Placental pericyte (primary cell): ENCODE data around the gene COQ6. TPM values are rescaled to one million over a fixed set of nuclear protein-coding genes. Genes with fewer than 3 reads are reported as not detected.

Experiments used
- small RNA-seq: library from RNA; depleted of rRNA; stranded (forward); fragments of <200 nt; gene quantifications from one replicate; pipeline ENCODE3, GENCODE V24; 2012; ENCODE audit warnings: low replicate concordance
- total RNA-seq: library from RNA; depleted of rRNA; stranded (reverse); fragments of >200 nt; gene quantifications from 2 replicates; pipeline ENCODE4 v1.2.3, GENCODE V29; 2012

Gene COQ6
- 14.0 and 25.9 TPM in 2 replicates for total RNA-seq

GRCh38 chr14:73949752-73950734 lies at the start of gene COQ6, which contains the start of gene FAM161B:
Gene COQ6 (plus strand): TSS chr14:73950302. CDS start chr14:73950333, 31 bp downstream.
Gene FAM161B (minus strand): TSS chr14:73950094. CDS start chr14:73950026, 68 bp downstream.

Small RNA genes within 50 kb of the gene (small RNA-seq; reads per million reads assigned to genes)
- not detected for gene AC005480.2
- not detected for gene RF00019

Other genes with a start within 250 kb of the COQ6 start
- gene PNMA1, start 235.9 kb upstream of the COQ6 start, total RNA-seq = 28.1 and 28.4 TPM in 2 replicates
- gene PTGR2, start 98.5 kb upstream of the COQ6 start, total RNA-seq = 3.1 and 4.3 TPM in 2 replicates
- 83.4 and 86.3 TPM in 2 replicates for gene ZNF410, start 63.4 kb upstream of the COQ6 start, total RNA-seq
- 3.3 and 3.7 TPM in 2 replicates for gene FAM161B, start 208 bp upstream of the COQ6 start, total RNA-seq
- gene ENTPD5, start 69.0 kb downstream of the COQ6 start, total RNA-seq = 12.7 and 13.5 TPM in 2 replicates
- gene BBOF1, start 69.0 kb downstream of the COQ6 start, total RNA-seq = 5.9 and 8.5 TPM in 2 replicates
- 12.7 and 92.1 TPM in 2 replicates for gene ALDH6A1, start 134.2 kb downstream of the COQ6 start, total RNA-seq
- gene LIN52, start 134.7 kb downstream of the COQ6 start, total RNA-seq = 11.3 and 13.1 TPM in 2 replicates